HG03457 (cell line): Measurements from ENCODE around the gene DECR2.
"Not testable (repeated sequence)": the region's sequence is repeated elsewhere in the genome, so short reads cannot be mapped to it uniquely, and the experiment has no call there.

Experiments used
- ATAC-seq: cut with Tn5 transposase; IDR thresholded peaks from one replicate; pipeline ENCODE4 v1.9.1; 2021; ENCODE audit warnings: moderate number of reproducible peaks; ENCODE audit not compliant: unreplicated experiment

DECR2 gene

GRCh38 chr16:366476-366875 is 35.2 kb upstream of the DECR2 start:
- no peak for ATAC-seq

- ATAC-seq, result no peak
Observed at GRCh38 chr16:367333-367903, 34.3 kb upstream of the DECR2 start.

GRCh38 chr16:368388-369158 is 33.1 kb upstream of the DECR2 start:
- ATAC-seq, result no peak

- no peak for ATAC-seq
Observed at GRCh38 chr16:369275-369865, 32.3 kb upstream of the DECR2 start.

GRCh38 chr16:369866-370436 is 31.7 kb upstream of the DECR2 start:
- ATAC-seq, result no peak

GRCh38 chr16:370443-370842 is 31.2 kb upstream of the DECR2 start, which contains the start of gene MRPL28:
TSS of gene MRPL28 (minus strand) at chr16:370538. CDS start at chr16:370218, 320 bp downstream.
- peak; percentile 35 for ATAC-seq

GRCh38 chr16:370979-371514 is 30.6 kb upstream of the DECR2 start:
- ATAC-seq, result no peak

- ATAC-seq, result no peak
Observed at GRCh38 chr16:371515-372301, 30.0 kb upstream of the DECR2 start.

GRCh38 chr16:372302-372983 is 29.2 kb upstream of the DECR2 start:
- ATAC-seq, result no peak

GRCh38 chr16:373020-373598 is 28.6 kb upstream of the DECR2 start:
- ATAC-seq, result no peak

- ATAC-seq, result no peak
Observed at GRCh38 chr16:373848-374615, 27.7 kb upstream of the DECR2 start.

- ATAC-seq, result no peak
Observed at GRCh38 chr16:374616-374926, 27.1 kb upstream of the DECR2 start.

GRCh38 chr16:375212-375611 is 26.5 kb upstream of the DECR2 start:
- ATAC-seq, result no peak

- no peak for ATAC-seq
Observed at GRCh38 chr16:375927-376816, 25.5 kb upstream of the DECR2 start.

- ATAC-seq, result no peak
Observed at GRCh38 chr16:376817-377418, 24.8 kb upstream of the DECR2 start.

GRCh38 chr16:377419-377951 is 24.2 kb upstream of the DECR2 start:
- no peak for ATAC-seq

GRCh38 chr16:378113-378820 is 23.4 kb upstream of the DECR2 start:
- ATAC-seq, result not testable (repeated sequence)
